HL-60 (cell line): ENCODE data around the gene PACRG.

ENCODE experiments used
- DNase-seq, 2 experiments: peaks; one replicate each; pipeline ENCODE4 v3.0.0-alpha.2; 2010 to 2020; ENCODE audit warnings: low read depth in 1 of 2, low spot score in 1 of 2
- H3K27ac ChIP-seq: fragments of 250-450 bp; sonication (Bioruptor Pico); replicated peaks from 2 replicates; pipeline ENCODE4 v1.5.1; 2020; ENCODE audit warnings: mild to moderate bottlenecking, moderate library complexity
- H3K27me3 ChIP-seq: fragments of 250-450 bp; sonication (Bioruptor Pico); 2 replicates; pipeline ENCODE4 v1.5.1; 2021; ENCODE audit warnings: mild to moderate bottlenecking, moderate library complexity; ENCODE audit not compliant: insufficient read depth, poor library complexity, severe bottlenecking
- H3K4me3 ChIP-seq: replicated peaks from 2 replicates; pipeline ENCODE4 v1.5.1; 2011; ENCODE audit warnings: mild to moderate bottlenecking, control low read depth, low read length; ENCODE audit not compliant: insufficient read depth
- GABPA ChIP-seq: IDR thresholded peaks from 2 replicates; pipeline ENCODE4 v1.6.1; 2012; ENCODE audit warnings: low read depth
- POLR2AphosphoS5 ChIP-seq: IDR thresholded peaks from 2 replicates; pipeline ENCODE4 v1.6.1; 2012; ENCODE audit warnings: low read depth
- SPI1 ChIP-seq: IDR thresholded peaks from 2 replicates; pipeline ENCODE4 v1.6.1; 2012; ENCODE audit warnings: low read depth, mild to moderate bottlenecking, borderline replicate concordance
- TF ChIP-seq, protein P1 (sequence below): IDR thresholded peaks from one replicate; pipeline ENCODE4 v1.5.1; 2011; ENCODE audit warnings: low read length, control low read depth, inconsistent platforms; ENCODE audit not compliant: insufficient read depth
- TF ChIP-seq, protein P2 (sequence below): IDR thresholded peaks from 2 replicates; pipeline ENCODE4 v1.6.1; 2012; ENCODE audit warnings: low read depth; ENCODE audit not compliant: insufficient replicate concordance

The PACRG gene

DNA sequence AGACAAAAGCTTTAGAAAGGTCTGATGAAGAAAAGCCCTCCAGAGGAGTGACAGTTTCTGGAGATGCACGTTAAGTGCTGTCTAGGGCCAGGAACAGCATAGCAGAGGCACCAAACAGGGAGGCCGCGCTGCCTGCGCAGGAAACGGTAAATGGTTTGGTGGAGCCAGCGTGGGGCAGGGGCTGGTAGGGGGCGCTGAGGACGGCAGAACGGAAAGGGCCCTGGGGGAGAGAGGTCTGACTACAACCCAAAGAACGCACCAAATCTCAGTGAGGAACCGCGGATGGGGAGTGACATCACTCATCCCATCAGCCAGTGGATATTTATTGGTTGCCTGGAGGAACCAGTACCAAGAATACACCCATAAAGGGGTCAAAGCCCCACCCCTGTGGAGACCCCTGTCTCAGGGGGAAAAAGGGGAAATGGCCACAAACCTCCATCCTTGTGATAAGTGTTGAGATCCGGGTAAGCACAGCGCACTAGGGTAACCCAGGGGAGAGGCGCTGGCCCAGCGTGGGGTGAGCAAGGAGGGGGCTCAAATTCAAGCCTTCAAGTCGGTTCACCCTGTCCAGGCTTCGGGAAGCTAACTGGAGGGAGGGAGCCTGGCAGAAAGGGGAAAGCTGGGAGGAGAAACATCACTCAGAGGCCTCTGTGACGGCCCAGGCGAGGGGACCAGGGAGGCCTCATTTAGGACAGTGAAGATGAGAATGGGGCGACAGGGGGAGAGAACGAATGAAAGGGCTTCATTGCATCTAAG, 437.6 kb downstream of the PACRG start:
- H3K4me3 ChIP-seq: no peak overlapping the region
- no peaks in the 10 kb centered on the region for H3K27me3 ChIP-seq
- no peak overlapping the region for H3K27ac ChIP-seq
- TF ChIP-seq, protein P1, sequence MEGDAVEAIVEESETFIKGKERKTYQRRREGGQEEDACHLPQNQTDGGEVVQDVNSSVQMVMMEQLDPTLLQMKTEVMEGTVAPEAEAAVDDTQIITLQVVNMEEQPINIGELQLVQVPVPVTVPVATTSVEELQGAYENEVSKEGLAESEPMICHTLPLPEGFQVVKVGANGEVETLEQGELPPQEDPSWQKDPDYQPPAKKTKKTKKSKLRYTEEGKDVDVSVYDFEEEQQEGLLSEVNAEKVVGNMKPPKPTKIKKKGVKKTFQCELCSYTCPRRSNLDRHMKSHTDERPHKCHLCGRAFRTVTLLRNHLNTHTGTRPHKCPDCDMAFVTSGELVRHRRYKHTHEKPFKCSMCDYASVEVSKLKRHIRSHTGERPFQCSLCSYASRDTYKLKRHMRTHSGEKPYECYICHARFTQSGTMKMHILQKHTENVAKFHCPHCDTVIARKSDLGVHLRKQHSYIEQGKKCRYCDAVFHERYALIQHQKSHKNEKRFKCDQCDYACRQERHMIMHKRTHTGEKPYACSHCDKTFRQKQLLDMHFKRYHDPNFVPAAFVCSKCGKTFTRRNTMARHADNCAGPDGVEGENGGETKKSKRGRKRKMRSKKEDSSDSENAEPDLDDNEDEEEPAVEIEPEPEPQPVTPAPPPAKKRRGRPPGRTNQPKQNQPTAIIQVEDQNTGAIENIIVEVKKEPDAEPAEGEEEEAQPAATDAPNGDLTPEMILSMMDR: no peak
- TF ChIP-seq, protein P2, sequence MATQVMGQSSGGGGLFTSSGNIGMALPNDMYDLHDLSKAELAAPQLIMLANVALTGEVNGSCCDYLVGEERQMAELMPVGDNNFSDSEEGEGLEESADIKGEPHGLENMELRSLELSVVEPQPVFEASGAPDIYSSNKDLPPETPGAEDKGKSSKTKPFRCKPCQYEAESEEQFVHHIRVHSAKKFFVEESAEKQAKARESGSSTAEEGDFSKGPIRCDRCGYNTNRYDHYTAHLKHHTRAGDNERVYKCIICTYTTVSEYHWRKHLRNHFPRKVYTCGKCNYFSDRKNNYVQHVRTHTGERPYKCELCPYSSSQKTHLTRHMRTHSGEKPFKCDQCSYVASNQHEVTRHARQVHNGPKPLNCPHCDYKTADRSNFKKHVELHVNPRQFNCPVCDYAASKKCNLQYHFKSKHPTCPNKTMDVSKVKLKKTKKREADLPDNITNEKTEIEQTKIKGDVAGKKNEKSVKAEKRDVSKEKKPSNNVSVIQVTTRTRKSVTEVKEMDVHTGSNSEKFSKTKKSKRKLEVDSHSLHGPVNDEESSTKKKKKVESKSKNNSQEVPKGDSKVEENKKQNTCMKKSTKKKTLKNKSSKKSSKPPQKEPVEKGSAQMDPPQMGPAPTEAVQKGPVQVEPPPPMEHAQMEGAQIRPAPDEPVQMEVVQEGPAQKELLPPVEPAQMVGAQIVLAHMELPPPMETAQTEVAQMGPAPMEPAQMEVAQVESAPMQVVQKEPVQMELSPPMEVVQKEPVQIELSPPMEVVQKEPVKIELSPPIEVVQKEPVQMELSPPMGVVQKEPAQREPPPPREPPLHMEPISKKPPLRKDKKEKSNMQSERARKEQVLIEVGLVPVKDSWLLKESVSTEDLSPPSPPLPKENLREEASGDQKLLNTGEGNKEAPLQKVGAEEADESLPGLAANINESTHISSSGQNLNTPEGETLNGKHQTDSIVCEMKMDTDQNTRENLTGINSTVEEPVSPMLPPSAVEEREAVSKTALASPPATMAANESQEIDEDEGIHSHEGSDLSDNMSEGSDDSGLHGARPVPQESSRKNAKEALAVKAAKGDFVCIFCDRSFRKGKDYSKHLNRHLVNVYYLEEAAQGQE: no peak
- no peak for DNase-seq

DNA sequence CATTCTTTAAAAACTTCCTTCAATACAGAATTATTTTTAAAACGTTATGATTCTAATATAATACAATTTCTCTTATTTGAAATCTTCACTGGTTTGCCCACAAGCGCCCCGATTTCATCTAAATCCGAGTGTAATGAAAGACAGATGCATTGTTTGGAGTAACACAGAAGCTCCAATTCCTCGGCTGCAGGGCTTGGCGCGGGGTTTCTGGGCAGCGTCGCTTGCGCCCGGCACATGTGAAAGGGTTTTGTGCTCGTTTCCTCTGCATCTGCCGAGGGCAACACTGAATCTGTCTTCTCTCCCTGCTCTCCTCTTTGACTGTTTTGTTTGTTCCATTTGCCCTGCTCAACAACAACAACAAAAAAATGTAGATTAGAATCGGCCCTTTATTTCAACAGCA, 438.1 kb downstream of the PACRG start:
- no peaks in the 10 kb centered on the region for H3K27me3 ChIP-seq
- no peak for DNase-seq
- no peak overlapping the region for H3K4me3 ChIP-seq
- no peak overlapping the region for H3K27ac ChIP-seq
- TF ChIP-seq SPI1 (no peak), POLR2AphosphoS5 (no peak), GABPA (no peak)
- TF ChIP-seq, protein P2: no peak
- TF ChIP-seq, protein P1: no peak

DNA sequence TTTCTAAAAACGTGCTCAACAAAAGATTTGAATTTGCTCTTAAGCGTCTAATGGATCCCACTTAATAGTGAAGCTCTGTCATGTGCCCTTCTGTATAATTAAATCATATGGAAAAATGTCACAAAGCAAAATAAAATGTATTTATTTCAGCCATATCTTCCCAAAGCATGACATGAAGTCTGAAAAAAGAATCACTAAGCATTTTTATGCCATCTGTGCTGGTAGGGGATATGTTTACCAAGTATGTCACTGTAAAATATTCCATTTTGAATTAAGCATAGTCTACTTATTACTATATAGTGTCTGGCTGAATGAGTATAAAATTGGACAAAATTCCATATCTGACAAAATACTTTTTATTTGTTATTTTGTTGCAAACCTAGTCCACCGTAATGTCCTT, 438.7 kb downstream of the PACRG start:
- Histone ChIP-seq H3K27me3 (no peaks in the 10 kb centered on the region), H3K27ac (no peak overlapping the region), H3K4me3 (no peak overlapping the region)
- no peak for DNase-seq
- TF ChIP-seq, protein P1: no peak
- TF ChIP-seq POLR2AphosphoS5 (no peak), SPI1 (no peak)

DNA sequence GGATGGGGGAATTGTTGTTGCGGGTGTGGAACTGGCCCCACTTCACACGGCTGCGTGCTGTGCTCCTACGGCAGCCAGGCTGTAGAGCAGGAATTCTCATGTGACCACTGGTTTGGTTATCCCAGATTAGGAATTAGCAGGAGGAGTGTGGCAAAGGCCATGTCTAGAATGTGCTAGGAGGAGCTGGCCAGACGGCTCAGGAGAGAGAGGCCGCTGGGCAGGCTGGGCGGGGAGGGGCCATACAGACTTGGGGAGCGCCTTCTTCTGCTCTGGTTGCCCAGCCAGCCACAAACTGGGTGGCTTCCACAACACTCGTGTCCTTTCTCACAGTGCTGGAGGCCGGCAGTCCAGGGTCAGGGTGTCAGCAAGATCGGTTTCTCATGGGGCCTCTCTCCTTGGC, 441.7 kb downstream of the PACRG start:
- H3K27me3 ChIP-seq: no peaks in the 10 kb centered on the region
- TF ChIP-seq SPI1 (no peak), POLR2AphosphoS5 (no peak), GABPA (no peak)
- TF ChIP-seq, protein P1: no peak
- TF ChIP-seq, protein P2: no peak
- no peak overlapping the region for H3K27ac ChIP-seq
- H3K4me3 ChIP-seq: no peak overlapping the region
- DNase-seq: no peak
